DMS 273 treated with DMSO at 0.1 percent for 48 hours (cell line): ENCODE measurements around the gene SCRG1.

Source experiments
- DNase-seq: peaks from one replicate; lab custom pipeline; 2025; lab: John Stamatoyannopoulos, UW

SCRG1 gene

DNA sequence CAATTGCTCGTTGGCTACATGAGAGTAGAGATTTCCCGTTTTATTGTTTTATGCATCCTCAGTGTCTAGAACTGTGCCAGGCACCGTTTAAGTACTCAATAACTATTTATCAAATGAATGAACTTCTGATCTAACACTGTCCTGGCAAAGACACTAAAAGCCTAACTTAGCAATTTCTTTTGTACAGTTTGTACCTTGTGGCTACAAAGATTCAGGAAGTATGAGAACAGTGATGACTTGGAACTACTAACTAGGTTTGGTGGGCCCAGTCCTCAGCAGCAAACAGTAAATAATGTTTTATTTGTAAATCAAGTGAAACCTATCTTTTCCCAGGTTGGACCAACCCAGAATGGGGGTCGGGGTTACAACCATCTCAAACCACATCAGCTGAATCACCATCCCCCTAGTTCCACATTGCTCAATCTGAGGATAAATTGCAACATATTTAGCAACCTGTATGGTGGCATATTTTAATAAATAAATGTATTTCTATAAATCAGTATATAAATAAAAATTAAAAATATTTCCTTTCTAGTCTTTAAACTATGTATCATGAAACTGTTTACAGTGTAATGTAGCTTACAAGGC lies 12.3 kb upstream of the SCRG1 start:
- no peak for DNase-seq

DNA sequence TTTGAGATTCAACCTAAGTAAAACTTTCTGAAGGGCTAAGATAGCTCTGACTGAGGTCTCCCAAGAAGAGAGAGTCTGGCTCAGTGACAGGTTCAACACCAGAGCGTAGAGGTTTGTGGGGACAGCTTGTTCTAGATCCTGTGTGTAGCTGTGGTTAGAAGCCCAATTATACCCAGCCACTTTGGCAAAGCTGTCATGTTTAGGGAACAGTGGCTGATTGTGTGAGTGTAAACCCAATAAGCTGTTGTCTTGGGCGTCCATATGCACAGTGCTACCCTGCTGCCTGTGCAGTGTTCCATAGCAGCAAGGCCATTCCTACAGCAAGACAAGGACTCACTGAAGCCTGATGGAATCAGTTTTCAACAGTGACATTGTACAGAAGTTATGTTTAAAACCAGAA lies 11.2 kb upstream of the SCRG1 start:
- DNase-seq, result no peak

DNA sequence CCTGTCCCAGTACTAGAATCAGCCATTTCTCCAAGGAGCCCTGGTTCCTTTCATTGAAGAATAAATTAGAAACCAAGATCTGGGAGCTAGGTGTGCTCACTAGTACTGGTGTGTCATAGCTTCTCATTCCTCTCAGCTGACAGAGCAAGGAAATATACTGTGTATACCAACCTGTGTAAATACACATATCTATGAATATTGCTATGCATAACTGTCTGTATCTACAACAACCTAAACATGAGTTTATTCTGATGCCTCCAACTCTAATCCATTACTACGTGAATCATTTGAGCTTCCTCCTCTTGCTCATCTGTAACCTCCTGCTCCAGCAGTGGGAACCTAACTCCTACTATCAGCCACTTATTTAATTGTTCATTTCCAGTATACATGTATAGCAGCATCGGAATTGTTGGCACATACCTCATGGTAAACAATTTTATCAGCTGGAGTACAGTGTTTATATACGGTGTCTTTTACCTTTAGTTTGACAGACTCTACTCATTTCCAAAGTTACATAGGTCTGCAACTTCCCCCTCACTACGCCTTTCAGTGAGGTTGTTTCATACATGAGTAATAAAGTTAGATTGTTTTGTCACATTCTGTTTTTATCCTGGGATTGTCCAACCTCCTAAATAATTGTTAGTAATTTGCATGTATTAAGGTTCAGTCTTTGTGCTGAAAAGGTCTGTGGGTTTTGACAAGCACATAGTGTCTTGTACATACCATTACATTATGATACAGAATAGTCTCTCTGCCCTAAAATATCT lies 7.1 kb upstream of the SCRG1 start:
- no peak for DNase-seq

DNA sequence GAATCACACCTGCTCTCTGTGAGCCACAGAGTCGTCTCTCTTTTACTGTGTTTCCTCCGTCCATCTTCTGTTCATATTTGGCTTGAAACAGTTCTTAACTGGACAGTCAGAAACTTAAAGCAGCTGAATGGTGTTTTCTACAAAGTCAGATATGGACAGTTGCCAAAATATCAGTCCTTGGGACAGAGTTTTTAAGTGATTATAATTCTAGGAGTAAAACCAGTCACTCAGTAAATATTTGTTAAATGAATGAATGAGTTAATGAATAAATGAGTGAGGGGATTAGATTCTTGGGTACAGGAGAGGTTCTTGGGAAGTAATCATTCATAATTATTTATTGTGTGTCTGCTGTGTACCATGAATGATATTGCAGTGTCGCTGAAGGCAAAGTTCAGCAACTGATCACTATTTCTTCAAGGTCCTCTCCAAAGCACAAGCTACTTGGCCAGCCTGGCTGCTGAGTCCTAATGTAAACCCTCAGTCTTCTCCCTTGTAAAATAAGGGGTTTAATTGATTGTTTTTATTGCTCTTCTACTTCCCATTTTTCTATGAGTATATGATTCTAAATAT lies 5.5 kb upstream of the SCRG1 start:
- no peak for DNase-seq

DNA sequence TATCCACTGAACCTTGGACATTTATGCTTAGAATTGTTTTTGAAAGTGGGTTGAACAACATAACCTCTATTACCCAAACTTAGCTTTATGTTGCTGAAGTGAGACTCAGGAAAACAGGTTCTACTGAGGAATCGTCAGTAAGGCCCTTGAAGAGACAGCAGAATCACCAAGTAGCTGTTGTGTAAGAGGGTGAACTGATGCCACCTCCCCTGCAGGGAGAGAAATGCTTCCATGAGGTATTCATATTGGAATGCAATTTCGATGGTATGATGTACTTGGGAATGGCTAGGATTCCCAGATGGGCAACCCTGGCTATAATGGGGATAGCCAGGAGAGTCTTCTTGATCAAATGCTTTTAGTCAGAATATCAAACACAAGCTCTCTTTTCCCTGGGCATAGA lies 4.1 kb upstream of the SCRG1 start:
- no peak for DNase-seq

DNA sequence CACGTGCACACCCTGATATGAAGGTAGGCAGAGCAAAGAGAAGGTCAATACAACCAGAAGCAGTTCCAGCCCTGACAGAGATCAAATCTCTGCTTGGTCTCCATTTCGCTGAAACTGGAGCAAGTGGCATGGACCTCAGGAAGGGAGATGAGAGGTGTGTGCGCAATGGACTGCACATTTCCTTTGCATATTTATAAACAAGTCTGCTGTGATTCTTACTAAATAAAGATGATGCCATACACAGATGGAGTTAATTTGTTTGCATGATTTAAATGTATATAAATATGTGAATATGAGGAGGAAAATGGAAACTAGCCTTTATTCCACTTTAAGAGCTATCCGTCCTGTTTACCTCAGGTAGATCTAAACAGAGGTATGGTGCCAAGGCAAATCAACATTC lies 2.1 kb upstream of the SCRG1 start:
- DNase-seq, result no peak

DNA sequence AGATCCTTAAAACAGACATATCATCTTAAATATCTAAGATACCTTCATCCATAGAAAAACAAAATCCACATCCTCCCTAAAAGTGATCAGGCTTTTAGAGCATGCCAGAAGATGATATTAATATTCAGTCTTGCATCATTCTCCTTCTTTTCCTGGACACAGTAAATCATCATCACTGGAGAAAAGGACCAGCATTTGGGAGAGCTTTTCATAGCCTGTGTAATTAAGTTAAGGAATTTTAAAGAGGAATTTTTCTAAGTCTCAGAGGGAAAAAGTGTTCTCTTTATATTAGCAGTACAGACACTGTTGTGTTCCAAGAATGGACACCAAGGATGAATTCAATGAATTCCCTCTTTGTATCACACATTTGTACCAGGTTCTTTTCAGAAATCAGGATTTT lies 696 bp downstream of the SCRG1 start:
- no peak for DNase-seq

DNA sequence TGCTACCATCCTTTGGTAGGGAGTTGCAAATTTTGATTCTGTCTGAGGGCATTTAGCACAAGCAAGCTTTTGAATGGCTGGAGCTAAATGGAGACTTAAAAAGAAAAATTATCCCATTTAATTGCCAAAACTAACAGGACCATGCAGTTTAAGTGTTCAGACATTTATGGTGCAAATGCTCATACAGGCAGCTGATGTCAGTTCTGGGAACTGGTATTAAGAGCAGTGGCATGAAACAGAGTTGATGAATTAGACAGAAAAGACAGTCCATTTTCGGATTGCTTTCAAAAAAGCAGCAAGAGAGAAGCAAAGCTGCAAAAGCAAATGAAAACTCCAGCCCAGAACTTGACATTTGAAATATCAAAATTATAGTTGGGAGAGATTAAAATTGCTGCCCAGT lies 1.3 kb downstream of the SCRG1 start:
- DNase-seq, result no peak

DNA sequence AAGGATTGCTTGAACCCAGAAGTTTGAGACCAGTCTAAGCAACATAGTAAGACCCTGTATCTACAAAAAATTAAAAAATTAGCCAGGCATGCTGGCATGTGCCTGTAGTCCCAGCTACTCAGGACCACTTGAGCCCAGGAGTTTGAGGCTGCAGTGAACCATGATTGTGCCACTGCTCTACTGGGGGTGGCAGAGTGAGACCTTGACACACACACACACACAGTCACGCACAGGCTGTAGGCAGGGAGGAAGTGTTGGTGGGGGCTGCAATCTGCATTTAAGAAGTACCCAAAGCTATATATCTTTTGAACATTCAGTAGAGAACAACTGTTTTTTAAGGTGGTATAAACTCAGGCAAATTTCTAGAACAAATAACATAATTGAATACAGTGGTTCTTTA lies 7.2 kb downstream of the SCRG1 start:
- no peak for DNase-seq

DNA sequence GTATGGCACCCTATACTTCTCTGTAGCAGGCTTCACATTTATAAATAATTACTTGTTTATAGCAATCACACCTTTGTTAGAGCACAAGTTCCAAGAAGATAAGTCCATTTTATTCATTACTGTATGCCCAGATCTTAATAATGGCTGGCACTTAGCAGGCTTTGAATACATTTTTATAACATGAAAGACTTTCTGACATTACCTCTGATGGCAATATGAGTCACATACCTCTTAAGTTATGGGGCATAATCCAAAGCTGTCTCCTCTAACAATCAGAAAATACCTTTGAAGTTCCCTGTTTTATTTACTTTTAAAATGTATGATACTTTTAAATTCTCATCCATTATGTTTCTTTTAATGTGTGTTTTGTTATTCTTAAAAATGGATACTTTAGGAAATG lies 12.2 kb downstream of the SCRG1 start:
- no peak for DNase-seq

DNA sequence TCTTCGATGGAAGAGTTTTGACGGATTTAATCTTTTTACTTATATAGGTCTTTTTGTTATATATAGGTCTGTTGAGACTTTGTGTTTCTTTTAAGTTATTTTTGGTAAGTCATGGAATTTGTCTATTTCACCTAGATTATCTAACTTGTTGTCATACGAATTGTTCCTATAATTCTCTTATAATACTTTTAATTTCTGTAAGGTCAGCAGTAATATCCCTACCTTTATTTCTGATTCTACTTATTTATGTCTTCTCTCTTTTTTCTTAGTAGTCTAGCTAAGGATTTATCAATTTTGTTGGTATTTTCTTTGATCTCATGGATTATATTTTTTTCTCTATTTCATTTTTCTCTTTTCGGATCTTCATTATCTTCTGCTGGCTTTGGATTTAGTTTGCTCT lies 16.6 kb downstream of the SCRG1 start:
- DNase-seq, result no peak

DNA sequence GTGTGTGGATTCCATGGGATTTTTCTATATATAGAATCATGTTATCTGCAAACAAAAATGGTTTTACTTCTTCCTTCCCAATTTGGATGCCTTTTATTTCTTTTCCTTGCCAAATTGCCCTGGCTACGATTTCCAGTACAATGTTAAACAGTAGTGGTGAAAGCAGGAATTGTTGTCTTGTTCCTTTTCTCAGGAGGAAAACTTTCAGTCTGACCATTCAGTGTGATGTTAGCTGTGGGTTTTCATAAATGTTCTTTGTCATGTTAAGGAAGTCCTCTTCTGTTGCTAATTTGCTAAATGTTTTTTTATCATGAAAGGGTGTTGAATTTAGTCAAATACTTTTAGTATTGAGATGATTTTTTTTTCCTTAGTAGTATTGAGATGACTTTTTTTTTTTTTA lies 17.3 kb downstream of the SCRG1 start:
- DNase-seq, result no peak

DNA sequence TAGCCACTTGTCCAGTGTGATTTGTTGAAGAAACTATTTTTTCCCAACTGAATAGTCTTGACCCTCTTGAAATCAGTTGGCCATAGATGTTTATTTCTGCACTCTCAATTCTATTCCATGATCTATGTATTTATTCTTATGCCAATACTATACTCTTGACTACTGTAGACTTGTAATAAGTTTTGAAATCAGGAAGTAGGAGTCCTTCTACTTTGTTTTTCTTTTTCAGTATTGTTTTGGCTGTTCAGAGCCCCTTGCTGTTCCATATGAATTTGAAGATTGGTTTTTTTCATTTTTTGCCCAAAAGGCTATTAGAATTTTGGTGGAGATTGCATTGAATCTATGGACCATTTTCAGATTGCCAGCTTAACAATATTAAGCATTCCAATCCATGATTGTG lies 17.9 kb downstream of the SCRG1 start:
- no peak for DNase-seq

DNA sequence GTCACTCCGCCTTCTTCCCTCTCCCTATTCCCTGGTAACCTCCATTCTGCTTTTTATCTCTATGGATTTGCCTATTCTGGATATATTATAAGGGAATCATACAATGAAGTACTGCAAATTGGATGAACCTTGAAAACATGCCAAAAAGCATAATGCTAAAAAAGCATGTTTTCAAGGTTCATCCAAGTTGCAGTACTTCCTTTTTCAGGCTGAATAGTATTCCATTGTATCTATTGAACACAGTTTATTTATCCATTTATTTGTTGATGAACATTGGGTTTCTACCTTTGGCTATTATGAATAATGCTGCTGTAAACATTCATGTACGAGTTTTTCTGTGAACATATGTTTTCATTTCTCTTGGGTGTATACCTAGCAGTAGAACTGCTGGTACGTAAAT lies 19.0 kb downstream of the SCRG1 start:
- DNase-seq, result no peak

DNA sequence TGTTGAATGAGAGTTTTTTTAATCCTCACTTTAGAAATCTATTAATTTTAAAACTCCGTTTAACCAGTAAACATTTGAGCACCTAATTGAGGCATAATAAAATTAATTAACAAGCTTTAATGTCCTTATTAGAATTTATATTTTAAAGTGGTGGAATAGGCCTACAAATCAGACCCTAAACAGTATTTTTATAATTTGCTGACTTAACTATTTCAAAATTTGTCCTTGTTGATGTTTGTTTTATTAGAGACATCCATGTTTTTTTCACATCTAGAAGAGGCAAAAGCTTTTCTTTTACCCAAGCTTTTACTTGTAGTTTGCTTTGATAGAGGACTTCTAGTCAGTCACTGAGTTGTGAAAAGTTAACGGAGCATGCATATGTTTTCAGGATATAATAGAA lies 24.3 kb downstream of the SCRG1 start:
- DNase-seq, result no peak

DNA sequence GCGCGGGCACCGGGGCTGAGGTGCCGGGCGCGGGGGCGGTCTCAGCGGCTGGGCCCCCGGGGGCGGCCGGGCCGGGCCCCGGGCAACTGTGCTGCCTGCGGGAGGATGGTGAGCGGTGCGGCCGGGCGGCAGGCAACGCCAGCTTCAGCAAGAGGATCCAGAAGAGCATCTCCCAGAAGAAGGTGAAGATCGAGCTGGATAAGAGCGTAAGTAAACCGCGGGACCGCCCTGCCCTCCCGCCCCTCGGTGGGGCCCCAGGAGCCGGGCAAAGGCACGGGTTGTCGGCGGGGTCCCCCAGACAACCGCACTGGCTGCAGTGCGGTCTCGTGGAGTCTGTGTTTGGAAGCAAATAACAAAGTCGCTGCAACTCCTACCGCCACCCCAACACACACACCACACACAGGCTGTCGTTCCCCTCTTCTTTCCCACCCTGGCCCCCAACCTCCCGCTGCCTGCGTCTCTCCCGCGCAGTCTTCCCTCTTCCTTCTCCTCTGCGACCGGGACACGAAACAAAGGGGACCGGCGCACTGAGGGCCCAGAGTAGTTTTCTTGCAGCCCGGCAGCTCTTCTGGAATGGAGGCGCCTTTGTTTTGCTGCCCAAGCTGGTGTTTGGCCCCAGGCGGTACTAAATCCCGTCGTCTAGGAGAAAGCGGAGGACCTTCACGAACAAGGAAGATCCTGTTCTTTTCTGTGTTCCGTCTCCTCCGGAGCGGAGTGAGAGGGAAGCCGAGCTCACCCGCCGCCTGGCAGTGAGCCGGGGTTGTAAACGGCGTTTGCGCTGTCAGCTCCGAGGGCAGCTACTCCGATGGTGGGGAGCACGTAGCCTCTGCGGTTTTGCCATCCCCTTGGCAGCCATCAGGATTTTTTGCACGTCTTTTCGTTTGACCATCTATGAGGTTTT lies 27.4 kb downstream of the SCRG1 start:
- DNase-seq, result no peak

DNA sequence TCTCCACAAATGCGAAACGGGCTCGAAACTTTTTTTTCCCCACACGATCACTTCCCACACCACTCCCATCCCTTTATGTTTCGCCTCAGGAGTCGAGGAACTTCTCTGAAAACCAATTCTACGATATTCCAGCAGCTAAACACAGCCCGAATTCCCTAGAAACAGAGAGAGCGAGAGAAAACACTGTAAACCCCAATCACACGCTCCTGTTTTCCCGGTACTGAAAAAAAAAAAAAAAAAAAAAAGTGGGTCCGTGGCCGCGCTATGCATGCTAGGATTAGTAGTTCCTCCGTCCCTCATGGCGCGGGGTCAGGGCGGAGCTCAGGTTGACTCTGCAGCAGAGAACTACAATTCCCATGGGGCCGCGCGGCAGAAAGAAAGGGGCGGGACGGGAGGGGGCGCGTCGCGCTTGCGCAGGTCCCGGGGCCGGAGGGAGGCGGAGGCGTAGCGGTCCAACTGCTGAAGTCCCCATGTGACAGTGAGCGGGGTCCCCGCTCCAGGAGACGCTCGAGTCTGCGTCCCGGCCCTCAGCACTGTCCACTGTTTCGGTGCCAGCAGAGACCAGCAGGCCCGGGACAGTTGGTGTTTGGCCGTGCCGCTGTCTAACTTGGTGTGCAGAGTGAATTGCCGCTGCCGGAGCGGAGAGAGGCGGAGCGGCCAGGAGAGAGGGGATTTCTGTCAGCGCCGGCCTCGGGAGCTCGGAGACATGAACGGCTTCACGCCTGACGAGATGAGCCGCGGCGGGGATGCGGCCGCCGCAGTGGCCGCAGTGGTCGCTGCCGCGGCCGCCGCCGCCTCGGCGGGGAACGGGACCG lies 28.2 kb downstream of the SCRG1 start, which contains the start of gene SAP30:
Gene SAP30 (plus strand): TSS at position 478 of the 815 bp plus-strand sequence. CDS start 229 bp downstream, at position 707.
- DNase-seq, result peak; percentile 88

DNA sequence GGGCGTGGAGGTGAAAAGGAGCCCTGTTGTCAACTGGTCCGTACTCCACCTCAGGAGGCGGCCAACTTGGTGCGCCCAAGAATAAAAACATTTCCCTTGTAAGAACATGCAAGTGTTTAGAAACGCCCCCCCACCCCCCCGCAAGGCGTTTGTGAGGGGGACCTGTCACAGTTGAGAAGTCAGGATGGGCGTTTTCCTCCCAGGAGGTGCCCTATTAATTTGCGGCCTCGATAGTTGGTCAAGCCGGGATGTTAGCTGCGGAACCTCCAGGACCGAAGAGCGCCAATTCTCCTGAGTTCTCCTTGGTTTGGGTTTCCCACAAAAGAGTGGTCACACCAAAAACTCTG lies 28.8 kb downstream of the SCRG1 start:
- no peak for DNase-seq

DNA sequence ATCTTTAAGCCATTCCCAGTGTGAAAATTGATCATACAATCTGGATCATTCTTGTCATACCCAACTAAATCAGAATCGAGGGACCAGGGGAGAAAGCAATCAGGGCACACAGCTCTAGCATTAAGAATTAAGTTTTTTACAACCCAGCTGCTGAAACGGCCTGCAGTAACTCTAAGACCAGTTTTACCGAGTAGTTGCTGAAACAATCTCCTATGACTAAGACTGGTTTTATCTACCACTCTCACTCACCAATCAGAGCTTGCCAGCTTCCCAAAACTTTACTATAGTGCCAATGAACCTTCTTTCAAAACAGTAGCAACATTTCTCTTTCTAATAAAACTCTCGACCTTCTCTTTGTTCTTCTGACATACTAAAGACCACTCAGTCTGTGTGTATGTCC lies 31.0 kb downstream of the SCRG1 start:
- DNase-seq, result no peak

DNA sequence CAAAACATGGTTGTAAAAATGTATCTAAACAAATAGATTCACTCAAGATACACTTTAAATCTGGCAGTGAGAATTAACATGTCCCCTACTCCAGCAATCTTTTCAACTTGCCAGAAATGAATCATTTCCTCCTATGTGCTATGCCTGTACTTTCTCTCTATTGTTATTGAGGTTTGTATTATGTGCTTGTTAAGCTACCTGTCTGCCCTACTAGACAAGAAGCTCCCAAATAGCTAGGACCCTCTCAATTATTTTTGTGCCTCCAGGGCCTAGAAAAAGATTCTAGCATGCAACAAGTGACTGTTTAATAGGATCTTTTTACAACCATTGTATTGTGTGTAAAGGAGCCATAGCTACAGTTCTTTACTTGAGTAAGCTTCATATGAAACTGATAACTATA lies 31.6 kb downstream of the SCRG1 start:
- no peak for DNase-seq

DNA sequence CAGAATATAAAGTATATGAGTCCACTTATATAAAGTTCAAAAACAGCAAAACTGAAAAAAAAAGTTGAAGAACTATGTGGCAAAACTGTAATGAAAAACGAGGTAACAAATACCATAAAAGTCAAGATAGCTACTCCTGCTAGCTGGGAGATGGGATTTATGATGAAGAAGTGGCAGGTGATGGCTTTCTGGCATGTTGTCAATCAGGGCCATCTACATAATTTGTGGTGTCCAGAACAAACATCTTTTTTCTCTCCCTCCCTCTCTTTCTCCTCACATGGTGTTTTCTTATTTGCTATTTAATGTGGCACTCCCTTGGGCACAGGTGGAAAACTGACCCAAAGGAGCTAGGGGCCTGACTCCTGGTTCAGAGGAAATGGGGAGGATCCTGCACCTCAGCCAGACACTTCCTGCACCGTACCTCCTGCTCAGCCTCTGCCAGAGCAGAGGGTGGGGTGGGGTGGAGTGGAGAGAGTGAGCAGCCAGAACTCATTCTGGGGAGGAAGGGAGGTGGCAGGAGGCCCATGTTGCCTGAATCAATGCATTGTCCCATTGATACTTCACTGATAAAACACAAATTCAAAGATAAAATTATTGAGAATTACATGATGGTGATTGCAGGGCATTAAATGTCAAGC lies 33.4 kb downstream of the SCRG1 start:
- no peak for DNase-seq
